IPS-18c (cell line): ENCODE results near the gene TNFRSF19.

Source experiments
- H3K4me3 ChIP-seq: 2 replicates; pipeline ENCODE4 v1.7.0; 2013; ENCODE audit warnings: low read depth, mild to moderate bottlenecking, low read length, moderate library complexity; ENCODE audit not compliant: insufficient read depth
- H3K9me3 ChIP-seq: one replicate; pipeline ENCODE4 v1.6.1; 2013; ENCODE audit warnings: mild to moderate bottlenecking, low read length, moderate library complexity; ENCODE audit not compliant: control insufficient read depth, insufficient read depth

The TNFRSF19 gene

GRCh38 chr13:23615395-23616081 is 45.3 kb downstream of the TNFRSF19 start:
- Histone ChIP-seq H3K4me3 (no peak overlapping the region), H3K9me3 (no peaks in the 10 kb centered on the region)

GRCh38 chr13:23616228-23616627 is 46.0 kb downstream of the TNFRSF19 start:
- Histone ChIP-seq H3K9me3 (no peaks in the 10 kb centered on the region), H3K4me3 (no peak overlapping the region)

GRCh38 chr13:23617551-23618024 is 47.4 kb downstream of the TNFRSF19 start:
- Histone ChIP-seq H3K9me3 (no peaks in the 10 kb centered on the region), H3K4me3 (no peak overlapping the region)

- Histone ChIP-seq H3K4me3 (no peak overlapping the region), H3K9me3 (no peaks in the 10 kb centered on the region)
These were observed 48.1 kb downstream of the TNFRSF19 start for GRCh38 chr13:23618341-23618740.

- H3K4me3 ChIP-seq: no peak overlapping the region
- H3K9me3 ChIP-seq: no peaks in the 10 kb centered on the region
These were observed 49.0 kb downstream of the TNFRSF19 start for GRCh38 chr13:23619068-23619855.

- no peaks in the 10 kb centered on the region for H3K9me3 ChIP-seq
- no peak overlapping the region for H3K4me3 ChIP-seq
These were observed 50.0 kb downstream of the TNFRSF19 start for GRCh38 chr13:23620211-23620610.

GRCh38 chr13:23620613-23621315 is 50.6 kb downstream of the TNFRSF19 start:
- no peak overlapping the region for H3K4me3 ChIP-seq
- no peaks in the 10 kb centered on the region for H3K9me3 ChIP-seq

- H3K9me3 ChIP-seq: no peaks in the 10 kb centered on the region
- H3K4me3 ChIP-seq: no peak overlapping the region
These were observed 51.1 kb downstream of the TNFRSF19 start for GRCh38 chr13:23621316-23621645.

- H3K9me3 ChIP-seq: no peaks in the 10 kb centered on the region
- H3K4me3 ChIP-seq: no peak overlapping the region
These were observed 52.8 kb downstream of the TNFRSF19 start for GRCh38 chr13:23622985-23623384.

- no peak overlapping the region for H3K4me3 ChIP-seq
- H3K9me3 ChIP-seq: no peaks in the 10 kb centered on the region
These were observed 53.2 kb downstream of the TNFRSF19 start for GRCh38 chr13:23623394-23623793.

GRCh38 chr13:23626700-23627099 is 56.5 kb downstream of the TNFRSF19 start:
- H3K9me3 ChIP-seq: no peaks in the 10 kb centered on the region
- H3K4me3 ChIP-seq: no peak overlapping the region

- Histone ChIP-seq H3K9me3 (no peaks in the 10 kb centered on the region), H3K4me3 (no peak overlapping the region)
These were observed 57.2 kb downstream of the TNFRSF19 start for GRCh38 chr13:23627410-23627809.

- no peak overlapping the region for H3K4me3 ChIP-seq
These were observed 58.0 kb downstream of the TNFRSF19 start for GRCh38 chr13:23628250-23628649.

GRCh38 chr13:23628765-23629565 is 58.8 kb downstream of the TNFRSF19 start:
- H3K4me3 ChIP-seq: no peak overlapping the region
- H3K9me3 ChIP-seq: no peaks in the 10 kb centered on the region

More at GRCh38 chr13:23628250-23628649, 58.0 kb downstream of the TNFRSF19 start:
- H3K9me3 ChIP-seq: no peaks in the 10 kb centered on the region

GRCh38 chr13:23629566-23630272 is 59.5 kb downstream of the TNFRSF19 start:
- Histone ChIP-seq H3K9me3 (no peaks in the 10 kb centered on the region), H3K4me3 (no peak overlapping the region)

GRCh38 chr13:23630349-23631093 is 60.3 kb downstream of the TNFRSF19 start:
- Histone ChIP-seq H3K4me3 (no peak overlapping the region), H3K9me3 (no peaks in the 10 kb centered on the region)
